ENCODE data around the gene KAT6B. TPM values are rescaled to one million over a fixed set of nuclear protein-coding genes. Genes with fewer than 3 reads are reported as not detected.

KAT6B gene
- total and polyA plus RNA-seq, 7 donors = 2.1 to 21.3 (median 16.9) TPM

GRCh38 chr10:75057680-75058079, 231.3 kb downstream of the KAT6B start:
- intact Hi-C loops (cut with DNase I) = no loop called here
- Histone ChIP-seq H3K4me1 (peaks cover 5% of the 10 kb centered on the region), H3K9me3 (no peaks in the 10 kb centered on the region), H3K36me3 (ENCODE audit: insufficient read depth in 1 of 2, low read depth in 1 of 2) (peaks cover 0 to 50% of the 10 kb centered on the region in 2 donors), H3K27ac (no peak overlapping the region), H3K27me3 (ENCODE audit: insufficient read depth in 3 of 3, low read length in 2 of 3) (no peaks in the 10 kb centered on the region), H3K4me3 (no peak overlapping the region)
- whole genome bisulfite sequencing, 3 donors = 85 to 90% (median 86%) methylated on average over 4 of the region's 4 CpGs
- no peak for TF ChIP-seq CTCF (IDR thresholded peaks at IDR 0.05)
- ATAC-seq (no peak), DNase-seq (no peak)

- Histone ChIP-seq H3K4me1 (peaks cover 5% of the 10 kb centered on the region), H3K27ac (no peak overlapping the region), H3K9me3 (no peaks in the 10 kb centered on the region), H3K36me3 (ENCODE audit: insufficient read depth in 1 of 2, low read depth in 1 of 2) (peaks cover 0 to 46% of the 10 kb centered on the region in 2 donors), H3K4me3 (no peak overlapping the region), H3K27me3 (ENCODE audit: insufficient read depth in 3 of 3, low read length in 2 of 3) (no peaks in the 10 kb centered on the region)
- WGBS, 3 donors = 68 to 87% (median 79%) methylated on average over 10 of the region's 10 CpGs
- TF ChIP-seq CTCF (IDR thresholded peaks at IDR 0.05) = no peak
- DNase-seq = peak in 1 of 2 donors; percentile 34
- intact Hi-C loops (cut with DNase I) = no loop called here
- peak in 2 of 4 donors; percentile 19 to 50 for ATAC-seq
These were observed 231.8 kb downstream of the KAT6B start for GRCh38 chr10:75058161-75058560.

GRCh38 chr10:75061709-75062505, 235.5 kb downstream of the KAT6B start:
- no peaks in the 10 kb centered on the region for H3K27me3 ChIP-seq (ENCODE audit: insufficient read depth in 3 of 3, low read length in 2 of 3)
- H3K27ac ChIP-seq = peak overlapping the region; percentile 59
- peaks cover 0 to 13% of the 10 kb centered on the region in 2 donors for H3K36me3 ChIP-seq (ENCODE audit: insufficient read depth in 1 of 2, low read depth in 1 of 2)
- no peak overlapping the region for H3K4me3 ChIP-seq
- no peak for DNase-seq
- H3K9me3 ChIP-seq = no peaks in the 10 kb centered on the region
- intact Hi-C loops (cut with DNase I) = no loop called here
- TF ChIP-seq CTCF (IDR thresholded peaks at IDR 0.05) = no peak
- H3K4me1 ChIP-seq = peaks cover 13% of the 10 kb centered on the region
- 80 to 83% (median 82%) methylated on average over 15 of the region's 15 CpGs for WGBS, 3 donors
- peak in 2 of 4 donors; percentile 4 to 19 for ATAC-seq

GRCh38 chr10:75062506-75063299, 236.3 kb downstream of the KAT6B start:
- ATAC-seq = peak; percentile 33 to 64 (median 58)
- Histone ChIP-seq H3K4me1 (peaks cover 13% of the 10 kb centered on the region), H3K27me3 (ENCODE audit: insufficient read depth in 3 of 3, low read length in 2 of 3) (no peaks in the 10 kb centered on the region), H3K4me3 (no peak overlapping the region), H3K27ac (peak overlapping the region; percentile 59), H3K36me3 (ENCODE audit: insufficient read depth in 1 of 2, low read depth in 1 of 2) (peaks cover 0 to 5% of the 10 kb centered on the region in 2 donors), H3K9me3 (no peaks in the 10 kb centered on the region)
- 34 to 47% (median 45%) methylated on average over 10 of the region's 10 CpGs for WGBS, 3 donors
- TF ChIP-seq CTCF (IDR thresholded peaks at IDR 0.05) = no peak
- DNase-seq = peak; percentile 52 to 70
- intact Hi-C loops (cut with DNase I) = no loop called here
